ENCODE measurements around the gene AKAIN1. TPM values are rescaled to one million over a fixed set of nuclear protein-coding genes. Genes with fewer than 3 reads are reported as not detected.

AKAIN1 gene
- total and polyA plus RNA-seq, 2 donors (not counting 1 experiment from before 2014, with no cell fraction given), result not detected

DNA sequence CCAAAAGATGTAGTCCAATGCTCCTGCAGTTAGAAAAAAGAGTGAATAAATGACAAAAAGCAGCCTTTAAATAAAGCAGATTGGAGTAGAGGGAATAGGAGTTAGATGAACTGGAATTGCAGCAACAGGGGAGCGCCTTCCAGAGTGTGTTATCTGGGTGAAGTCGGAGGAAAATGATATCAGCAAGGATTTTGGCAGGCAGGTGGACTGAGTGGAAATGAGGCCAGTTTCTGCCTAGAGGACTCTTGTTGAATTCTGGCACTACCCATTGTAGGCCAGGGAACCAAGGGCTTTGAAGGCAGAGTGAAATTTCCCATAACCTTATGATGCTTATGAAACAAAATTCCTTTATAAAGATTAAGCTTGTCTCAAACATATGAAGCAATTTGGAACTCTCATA lies 59.8 kb downstream of the AKAIN1 start:
- no peak overlapping the region for H3K4me2 ChIP-seq (replicated peaks; ENCODE audit: low read depth, low read length, poor library complexity, severe bottlenecking)
- peaks cover 0 to 5% (median 0%) of the 10 kb centered on the region in 3 donors for H3K9me3 ChIP-seq (ENCODE audit: control extremely low read depth in 1 of 3, control insufficient read depth in 2 of 3, insufficient read depth in 1 of 3, low read length in 2 of 3)
- H3K4me1 Mint-ChIP-seq, result no peaks in the 10 kb centered on the region
- CTCF ChIA-PET, result no interaction called here
- WGBS (ENCODE audit: insufficient coverage), result 100% methylated on average over 1 of the region's 2 CpGs
- DNase-seq, result no peak
- no peaks in the 10 kb centered on the region for H3K9me3 Mint-ChIP-seq (ENCODE audit: insufficient read depth)
- no peaks in the 10 kb centered on the region for H3K27me3 ChIP-seq (replicated peaks in 1 of 4; ENCODE audit: control extremely low read depth in 1 of 4, control insufficient read depth in 3 of 4, insufficient read depth in 4 of 4, low read length in 3 of 4)
- H3K27ac Mint-ChIP-seq, result no peak overlapping the region
- no peak overlapping the region for H3K27ac ChIP-seq (ENCODE audit: low read length in 2 of 2)
- no peak for ATAC-seq (ENCODE audit: low read depth)
- no peaks in the 10 kb centered on the region for H4K20me1 ChIP-seq (ENCODE audit: control insufficient read depth, insufficient read depth, low read length, poor library complexity, severe bottlenecking)
- H3K27me3 Mint-ChIP-seq, result peaks cover 9% of the 10 kb centered on the region
- no peak overlapping the region for H3K9ac ChIP-seq (ENCODE audit: low read length)
- no peak overlapping the region for H2AFZ ChIP-seq (ENCODE audit: insufficient read depth, low read depth, low read length, poor library complexity, severe bottlenecking)
- no peaks in the 10 kb centered on the region for H3K4me1 ChIP-seq (ENCODE audit: control insufficient read depth in 2 of 2, insufficient read depth in 2 of 2, low read length in 2 of 2)
- no peak overlapping the region for H3K4me3 Mint-ChIP-seq
- intact Hi-C loops (cut with micrococcal nuclease), result no loop called here
- no peaks in the 10 kb centered on the region for H3K36me3 ChIP-seq (replicated peaks in 1 of 2; ENCODE audit: control extremely low read depth in 1 of 2, control insufficient read depth in 1 of 2, extremely low read depth in 1 of 2, insufficient read depth in 2 of 2, low read length in 1 of 2)
- H3K79me2 ChIP-seq (ENCODE audit: control insufficient read depth, insufficient read depth, low read length), result no peaks in the 10 kb centered on the region
- POLR2A ChIA-PET, result no interaction called here
- no peak overlapping the region for H3K4me3 ChIP-seq (ENCODE audit: control extremely low read depth in 1 of 5, extremely low read depth in 1 of 5, insufficient read depth in 1 of 5, low read depth in 2 of 5, low read length in 4 of 5)
- TF ChIP-seq EZH2 (IDR thresholded peaks at IDR 0.05; ENCODE audit: borderline replicate concordance, insufficient read depth, low read depth, low read length, poor library complexity, severe bottlenecking), result no peak
- TF ChIP-seq, protein P1, sequence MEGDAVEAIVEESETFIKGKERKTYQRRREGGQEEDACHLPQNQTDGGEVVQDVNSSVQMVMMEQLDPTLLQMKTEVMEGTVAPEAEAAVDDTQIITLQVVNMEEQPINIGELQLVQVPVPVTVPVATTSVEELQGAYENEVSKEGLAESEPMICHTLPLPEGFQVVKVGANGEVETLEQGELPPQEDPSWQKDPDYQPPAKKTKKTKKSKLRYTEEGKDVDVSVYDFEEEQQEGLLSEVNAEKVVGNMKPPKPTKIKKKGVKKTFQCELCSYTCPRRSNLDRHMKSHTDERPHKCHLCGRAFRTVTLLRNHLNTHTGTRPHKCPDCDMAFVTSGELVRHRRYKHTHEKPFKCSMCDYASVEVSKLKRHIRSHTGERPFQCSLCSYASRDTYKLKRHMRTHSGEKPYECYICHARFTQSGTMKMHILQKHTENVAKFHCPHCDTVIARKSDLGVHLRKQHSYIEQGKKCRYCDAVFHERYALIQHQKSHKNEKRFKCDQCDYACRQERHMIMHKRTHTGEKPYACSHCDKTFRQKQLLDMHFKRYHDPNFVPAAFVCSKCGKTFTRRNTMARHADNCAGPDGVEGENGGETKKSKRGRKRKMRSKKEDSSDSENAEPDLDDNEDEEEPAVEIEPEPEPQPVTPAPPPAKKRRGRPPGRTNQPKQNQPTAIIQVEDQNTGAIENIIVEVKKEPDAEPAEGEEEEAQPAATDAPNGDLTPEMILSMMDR (IDR thresholded peaks at IDR 0.05), result no peak

DNA sequence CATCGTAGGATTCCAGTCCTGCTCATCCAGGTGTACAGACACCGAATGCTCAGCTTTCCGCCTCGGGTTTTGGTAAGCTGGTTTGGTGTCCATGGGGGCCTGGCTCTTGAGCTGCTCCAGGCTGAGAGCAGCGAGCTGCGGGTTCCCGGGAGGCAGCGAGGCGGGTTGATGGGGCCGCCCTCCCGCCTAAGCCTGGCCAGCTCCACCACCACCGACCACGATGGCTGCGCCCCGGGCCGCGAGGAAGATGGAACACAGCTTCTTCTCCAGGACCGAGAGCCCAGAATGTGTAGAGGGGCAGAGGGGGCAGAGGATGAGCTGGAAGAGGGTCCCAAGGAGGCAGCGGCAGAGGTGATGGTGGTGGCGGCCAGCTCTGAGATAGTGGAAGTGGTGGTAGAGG lies 64.1 kb downstream of the AKAIN1 start:
- Histone ChIP-seq H3K9ac (ENCODE audit: low read length) (no peak overlapping the region), H4K20me1 (ENCODE audit: control insufficient read depth, insufficient read depth, low read length, poor library complexity, severe bottlenecking) (no peaks in the 10 kb centered on the region), H3K27me3 (replicated peaks in 1 of 4; ENCODE audit: control extremely low read depth in 1 of 4, control insufficient read depth in 3 of 4, insufficient read depth in 4 of 4, low read length in 3 of 4) (no peaks in the 10 kb centered on the region), H3K4me2 (replicated peaks; ENCODE audit: low read depth, low read length, poor library complexity, severe bottlenecking) (no peak overlapping the region), H3K79me2 (ENCODE audit: control insufficient read depth, insufficient read depth, low read length) (no peaks in the 10 kb centered on the region), H3K27ac (ENCODE audit: low read length in 2 of 2) (no peak overlapping the region), H3K4me3 (ENCODE audit: control extremely low read depth in 1 of 5, extremely low read depth in 1 of 5, insufficient read depth in 1 of 5, low read depth in 2 of 5, low read length in 4 of 5) (no peak overlapping the region), H3K36me3 (replicated peaks in 1 of 2; ENCODE audit: control extremely low read depth in 1 of 2, control insufficient read depth in 1 of 2, extremely low read depth in 1 of 2, insufficient read depth in 2 of 2, low read length in 1 of 2) (no peaks in the 10 kb centered on the region), H2AFZ (ENCODE audit: insufficient read depth, low read depth, low read length, poor library complexity, severe bottlenecking) (no peak overlapping the region), H3K4me1 (ENCODE audit: control insufficient read depth in 2 of 2, insufficient read depth in 2 of 2, low read length in 2 of 2) (no peaks in the 10 kb centered on the region), H3K9me3 (ENCODE audit: control extremely low read depth in 1 of 3, control insufficient read depth in 2 of 3, insufficient read depth in 1 of 3, low read length in 2 of 3) (peaks cover 0 to 5% (median 0%) of the 10 kb centered on the region in 3 donors)
- ChIA-PET CTCF (no interaction called here), POLR2A (no interaction called here)
- Mint-ChIP-seq H3K4me1 (no peaks in the 10 kb centered on the region), H3K27me3 (peaks cover 2% of the 10 kb centered on the region), H3K9me3 (ENCODE audit: insufficient read depth) (no peaks in the 10 kb centered on the region), H3K27ac (no peak overlapping the region), H3K4me3 (no peak overlapping the region)
- DNase-seq (no peak), ATAC-seq (ENCODE audit: low read depth) (no peak)
- WGBS (ENCODE audit: insufficient coverage), result 99% methylated on average over 20 of the region's 20 CpGs
- intact Hi-C loops (cut with micrococcal nuclease), result no loop called here
- TF ChIP-seq, protein P1 (IDR thresholded peaks at IDR 0.05), result no peak
- no peak for TF ChIP-seq EZH2 (IDR thresholded peaks at IDR 0.05; ENCODE audit: borderline replicate concordance, insufficient read depth, low read depth, low read length, poor library complexity, severe bottlenecking)
